DOHH2 (cell line): ENCODE measurements around the gene ITGA11.

Experiments
- CTCF ChIP-seq: fragments of 200-600 bp; sonication (generic); IDR thresholded peaks from one replicate; pipeline ENCODE4 v1.5.1; 2014; ENCODE audit warnings: antibody characterized with exemption, mild to moderate bottlenecking, low read depth, low read length; ENCODE audit not compliant: poor library complexity, severe bottlenecking
- EZH2phosphoT487 ChIP-seq: fragments of 200-600 bp; sonication (generic); IDR thresholded peaks from 2 replicates; pipeline ENCODE4 v1.6.1; 2017; ENCODE audit warnings: borderline replicate concordance, mild to moderate bottlenecking, antibody characterized with exemption, low read length, moderate library complexity, mixed read lengths

GRCh38 chr15:68311464-68311835 is 120.5 kb downstream of the ITGA11 start:
- TF ChIP-seq CTCF (no peak), EZH2phosphoT487 (no peak)
